Fibroblast of skin of left biceps (primary cell): ENCODE measurements around the gene KIAA0825.

ENCODE experiments used
- DNase-seq, 2 experiments: peaks; one replicate each; pipeline ENCODE4 v3.0.0-alpha.2; 2013; ENCODE audit warnings: low read depth in 2 of 2

Gene KIAA0825

DNA sequence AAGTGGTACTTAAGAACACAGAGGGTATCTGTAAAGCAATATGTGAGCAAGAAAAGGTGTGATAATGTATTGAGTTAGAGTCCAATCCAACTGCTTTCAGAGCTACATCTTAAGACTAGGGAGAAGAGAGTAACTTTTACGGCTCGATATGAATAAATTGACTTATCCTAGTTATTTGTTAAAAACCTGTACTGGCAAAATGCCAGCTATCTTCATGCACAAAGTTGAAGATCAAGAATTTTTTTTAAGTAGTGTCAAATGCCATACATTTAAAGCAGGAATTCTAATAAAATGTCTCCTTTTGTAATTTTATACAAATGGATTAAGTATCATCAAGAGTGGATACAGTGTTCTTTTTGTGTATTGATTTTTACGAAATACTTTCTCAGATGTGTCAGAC, 305.2 kb downstream of the KIAA0825 start:
- DNase-seq: no peak

GRCh38 chr5:94312298-94312697, 306.1 kb downstream of the KIAA0825 start:
- DNase-seq: no peak

DNA sequence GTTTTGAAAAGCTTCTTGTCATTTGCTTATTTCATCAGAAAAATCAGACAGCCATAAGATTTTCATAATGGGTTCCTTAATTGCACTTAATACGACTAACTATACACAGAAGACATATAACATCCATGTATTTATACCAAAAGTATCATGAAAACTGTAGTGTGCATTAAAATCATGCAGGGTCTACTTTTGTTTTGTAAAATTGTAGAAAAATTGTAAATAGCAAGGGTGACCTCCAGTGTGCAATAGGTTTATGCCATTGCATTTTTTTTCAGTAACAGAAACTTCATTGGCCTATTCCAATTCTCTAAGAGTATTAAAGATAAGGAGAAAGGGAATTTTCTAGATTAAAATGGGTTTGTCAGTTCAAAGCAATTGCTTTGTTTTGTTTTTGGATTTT, 307.6 kb downstream of the KIAA0825 start:
- DNase-seq: no peak

GRCh38 chr5:94309141-94309540, 309.3 kb downstream of the KIAA0825 start:
- DNase-seq: no peak

GRCh38 chr5:94308442-94308841, 310.0 kb downstream of the KIAA0825 start:
- DNase-seq: no peak

- DNase-seq: no peak
Observed at GRCh38 chr5:94304146-94304545, 314.3 kb downstream of the KIAA0825 start.

DNA sequence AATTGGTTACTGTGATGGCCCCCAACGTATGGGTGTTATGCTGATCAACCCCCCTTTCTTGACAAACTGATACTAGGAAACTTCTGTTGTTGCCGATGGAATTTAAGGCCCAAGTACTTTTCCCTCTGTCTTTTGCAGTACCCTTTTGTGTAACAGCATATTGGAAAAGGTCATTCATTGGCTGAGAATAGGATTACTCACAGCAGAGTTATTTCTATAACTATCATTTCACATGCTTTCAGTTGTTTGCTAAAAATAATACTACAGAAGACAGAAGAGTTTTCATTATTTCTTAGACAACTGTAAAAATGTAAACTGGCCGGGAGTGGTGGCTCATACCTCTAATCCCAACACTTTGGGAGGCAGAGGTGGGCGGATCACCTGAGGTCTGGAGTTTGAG, 329.5 kb downstream of the KIAA0825 start:
- DNase-seq: peak; percentile 18 to 22

DNA sequence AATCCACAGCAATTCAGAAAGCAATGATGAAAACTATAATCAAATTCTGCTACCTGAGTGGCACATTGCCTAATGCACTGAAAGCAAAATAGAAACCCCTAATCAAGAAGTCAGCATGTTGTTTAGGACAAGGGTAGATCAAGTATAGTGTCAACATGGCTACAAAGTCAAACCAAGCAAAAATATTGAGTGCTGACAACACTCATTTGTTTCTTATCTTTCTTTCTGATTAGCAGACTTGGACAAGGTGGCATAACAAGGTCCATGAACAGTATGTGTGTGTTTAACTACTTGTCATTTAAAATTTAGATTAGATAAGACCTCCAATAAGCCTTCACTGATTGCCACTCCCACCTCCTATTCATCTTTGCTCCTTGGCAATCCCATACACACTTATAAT, 332.4 kb downstream of the KIAA0825 start:
- DNase-seq: no peak

GRCh38 chr5:94283093-94283492, 335.3 kb downstream of the KIAA0825 start:
- DNase-seq: no peak

- no peak for DNase-seq
Observed at GRCh38 chr5:94281236-94281801, 337.1 kb downstream of the KIAA0825 start.

GRCh38 chr5:94276751-94277150, 341.7 kb downstream of the KIAA0825 start:
- DNase-seq: no peak

DNA sequence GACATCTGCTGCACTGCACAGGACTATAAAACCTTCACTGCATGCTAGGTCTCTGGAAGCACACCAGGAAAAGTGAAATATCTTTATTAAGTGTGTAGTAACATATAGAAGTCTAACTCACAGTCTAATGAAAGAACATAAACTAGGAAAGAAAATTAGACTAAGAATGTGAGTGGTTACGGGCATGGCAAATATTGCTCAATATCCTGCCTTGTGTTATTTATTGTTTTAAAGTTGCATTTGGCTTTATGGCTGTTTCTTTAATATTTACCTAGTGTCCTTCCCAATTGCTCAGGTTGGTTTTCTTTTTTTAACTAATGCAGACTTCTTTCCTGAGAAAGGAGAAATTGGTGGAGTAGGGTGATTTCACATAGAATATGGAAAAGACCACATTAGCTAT, 342.4 kb downstream of the KIAA0825 start:
- no peak for DNase-seq

GRCh38 chr5:94274707-94275106, 343.7 kb downstream of the KIAA0825 start:
- DNase-seq: no peak

GRCh38 chr5:94268226-94268625, 350.2 kb downstream of the KIAA0825 start:
- no peak for DNase-seq

DNA sequence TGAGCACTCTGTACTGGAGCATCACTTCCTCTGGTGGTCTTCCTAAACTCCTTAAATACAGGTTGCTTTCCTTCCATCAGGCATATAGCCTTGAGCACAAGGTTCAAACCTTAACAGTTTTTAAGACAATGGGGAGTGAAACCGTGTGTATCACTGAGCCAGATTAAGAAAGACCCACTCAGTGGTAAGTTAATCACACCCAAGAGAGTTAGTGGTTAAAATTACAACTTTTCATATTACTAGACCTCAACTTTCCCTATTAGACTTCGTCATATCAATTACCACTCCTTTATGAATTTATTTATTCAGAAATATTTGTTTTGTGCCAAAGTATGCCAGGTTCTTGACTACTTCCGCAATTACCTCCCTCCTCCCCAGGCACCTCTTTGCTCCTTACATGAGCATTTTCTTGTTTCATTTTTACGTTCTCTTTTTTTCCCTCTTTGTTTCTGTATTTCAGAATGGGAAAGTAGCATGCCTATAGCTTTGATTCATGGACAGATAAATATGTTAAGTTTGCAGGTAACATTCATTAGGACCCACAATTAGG, 351.0 kb downstream of the KIAA0825 start:
- DNase-seq: no peak

DNA sequence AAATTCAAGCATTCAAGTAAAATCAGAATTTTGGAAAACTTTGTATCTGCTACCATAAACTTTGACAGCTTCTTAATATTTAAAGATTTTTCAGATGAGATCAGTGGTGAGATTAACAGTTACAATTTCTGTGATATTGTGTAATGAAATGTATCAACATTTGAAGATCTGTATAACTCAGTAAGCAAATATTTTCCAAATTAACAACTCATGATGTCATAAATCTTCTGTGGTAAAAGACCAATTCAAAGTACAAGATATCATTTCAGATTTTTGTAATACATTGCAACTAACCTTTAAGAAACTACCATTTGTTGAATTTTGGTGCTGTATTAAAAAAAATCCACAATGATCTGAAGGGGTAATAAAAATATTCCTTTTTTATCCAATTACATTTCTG, 352.2 kb downstream of the KIAA0825 start:
- DNase-seq: no peak

- no peak for DNase-seq
Observed at GRCh38 chr5:94263068-94263467, 355.3 kb downstream of the KIAA0825 start.

DNA sequence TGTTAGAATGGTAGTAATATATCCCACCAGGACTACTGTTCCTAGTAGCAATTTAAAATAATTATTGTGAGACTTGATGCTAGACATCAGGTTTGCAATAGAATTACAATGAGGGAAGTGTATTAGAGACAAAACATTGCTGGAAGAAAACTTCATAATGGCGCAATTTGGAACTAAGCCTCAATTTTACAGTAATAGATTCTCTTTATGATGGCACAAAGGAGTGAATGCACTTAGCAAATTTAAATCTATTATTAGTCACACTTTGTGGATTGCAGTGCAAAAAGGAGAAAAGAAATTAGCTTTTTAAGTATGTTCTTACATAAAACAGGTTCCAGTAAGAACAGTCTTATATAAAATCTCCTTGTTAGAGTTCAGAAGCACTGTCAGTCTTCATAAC, 358.3 kb downstream of the KIAA0825 start:
- no peak for DNase-seq

DNA sequence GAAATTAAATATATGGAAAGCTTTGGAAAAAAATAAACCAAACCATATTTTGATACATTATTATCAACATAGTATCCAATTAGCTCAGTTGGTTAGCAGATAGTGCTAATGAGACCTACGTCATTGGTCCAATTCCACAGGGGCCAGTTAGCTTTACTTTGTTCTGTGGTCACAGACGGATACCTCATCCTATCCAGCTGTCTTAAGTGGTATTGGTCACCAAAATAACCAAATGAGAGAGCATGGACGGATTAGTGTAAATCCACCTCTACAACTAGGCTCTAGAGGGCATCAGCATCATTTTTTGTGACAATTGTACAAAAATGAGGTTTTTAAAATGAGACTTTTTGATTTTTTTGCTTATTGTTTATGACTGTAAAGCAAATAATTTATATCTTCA, 364.2 kb downstream of the KIAA0825 start:
- no peak for DNase-seq

- no peak for DNase-seq
Observed at GRCh38 chr5:94250985-94251384, 367.4 kb downstream of the KIAA0825 start.

GRCh38 chr5:94249430-94249829, 369.0 kb downstream of the KIAA0825 start:
- no peak for DNase-seq

DNA sequence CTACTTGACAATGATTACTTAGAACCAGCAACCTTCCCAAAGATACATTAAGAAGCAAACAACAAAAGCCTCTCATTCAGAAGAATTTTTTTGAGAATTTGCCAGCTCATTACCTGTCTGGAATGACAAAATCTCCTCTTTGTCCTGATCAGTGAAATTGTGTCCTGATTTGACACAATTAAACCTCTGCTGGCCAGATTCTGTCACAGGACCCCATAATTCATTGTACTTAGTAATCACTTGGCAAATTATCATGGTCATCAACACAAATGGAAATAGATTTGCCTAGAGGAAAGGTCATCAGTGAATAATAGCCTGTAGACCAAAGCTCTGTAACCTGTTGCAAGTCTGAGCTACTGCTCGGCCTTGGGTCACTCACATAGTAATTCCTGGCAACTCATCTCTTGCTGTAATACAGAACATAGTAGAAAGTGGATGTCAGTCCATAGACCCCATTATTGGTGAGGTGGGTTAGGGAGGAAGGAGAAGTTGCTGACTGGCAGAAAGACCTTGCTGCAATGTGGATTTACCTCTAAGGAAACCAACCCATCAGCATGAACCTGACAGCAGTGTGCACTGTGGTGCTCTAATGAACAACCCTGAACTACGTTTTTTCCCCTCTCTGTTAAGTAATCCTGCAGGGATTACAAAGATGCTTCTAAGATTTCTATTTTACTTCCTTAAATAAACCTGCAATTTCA, 370.1 kb downstream of the KIAA0825 start:
- no peak for DNase-seq

GRCh38 chr5:94245608-94246007, 372.8 kb downstream of the KIAA0825 start:
- DNase-seq: no peak

- no peak for DNase-seq
Observed at GRCh38 chr5:94244921-94245320, 373.5 kb downstream of the KIAA0825 start.
